Urothelium cell line (cell line): ENCODE results near the gene KRT37.
"Not testable (repeated sequence)": the region's sequence is repeated elsewhere in the genome, so short reads cannot be mapped to it uniquely, and the experiment has no call there.

Source experiments
- DNase-seq: peaks from one replicate; pipeline ENCODE4 v3.0.0; 2011; ENCODE audit warnings: low spot score, mixed read lengths
- FAIRE-seq: peaks from 2 replicates; lab custom pipeline; 2011; peaks lifted over from hg19 to GRCh38; lab: Jason Lieb, UNC

The KRT37 gene

GRCh38 chr17:41437254-41437653, 12.9 kb upstream of the KRT37 start:
- DNase-seq: no peak
- FAIRE-seq: no peak

DNA sequence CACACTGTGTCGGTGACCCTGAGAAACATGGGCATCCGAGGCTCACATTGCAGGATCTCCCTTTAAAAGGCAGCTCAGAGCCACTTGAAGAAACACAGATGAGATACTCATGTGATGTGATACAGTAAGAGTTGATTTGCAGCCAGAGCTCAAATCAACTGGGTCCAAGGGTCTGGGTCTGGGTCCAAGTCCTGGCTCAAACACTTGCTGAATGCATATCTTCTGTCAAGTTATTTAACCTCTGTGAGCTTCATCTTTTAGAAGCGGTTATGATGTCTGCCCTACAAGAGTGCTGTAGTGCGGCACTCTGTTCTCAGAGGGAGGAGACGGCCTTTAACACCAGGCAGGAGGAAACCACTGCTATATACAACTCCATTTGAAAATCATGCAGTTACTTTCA, 10.0 kb upstream of the KRT37 start:
- no peak for DNase-seq
- FAIRE-seq: no peak

GRCh38 chr17:41434005-41434404, 9.6 kb upstream of the KRT37 start:
- DNase-seq (no peak), FAIRE-seq (no peak)

DNA sequence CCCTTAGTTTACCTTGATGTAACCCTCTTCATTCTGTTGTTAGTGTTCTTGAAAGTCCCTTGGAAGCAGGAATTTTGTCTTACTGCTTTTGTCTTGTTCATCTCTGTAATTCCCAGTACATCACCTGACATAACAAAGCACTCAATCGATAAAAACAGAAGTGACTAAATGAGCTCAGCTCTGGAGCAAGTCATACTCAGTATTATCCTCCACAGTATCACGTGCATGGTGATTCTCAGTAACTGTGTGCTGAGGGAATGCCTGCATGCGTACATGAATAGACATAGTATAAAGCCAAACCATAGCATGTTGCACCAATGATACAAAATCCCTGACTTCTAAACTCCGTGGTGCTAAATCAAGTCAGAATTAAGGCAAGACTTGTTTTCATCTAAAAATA, 9.2 kb upstream of the KRT37 start:
- FAIRE-seq: no peak

GRCh38 chr17:41430376-41430775, 6.0 kb upstream of the KRT37 start:
- FAIRE-seq: not testable (repeated sequence)

More for the DNA sequence above, 9.2 kb upstream of the KRT37 start:
- no peak for DNase-seq

GRCh38 chr17:41429667-41430066, 5.3 kb upstream of the KRT37 start:
- no peak for FAIRE-seq

More at GRCh38 chr17:41430376-41430775, 6.0 kb upstream of the KRT37 start:
- not testable (repeated sequence) for DNase-seq

DNA sequence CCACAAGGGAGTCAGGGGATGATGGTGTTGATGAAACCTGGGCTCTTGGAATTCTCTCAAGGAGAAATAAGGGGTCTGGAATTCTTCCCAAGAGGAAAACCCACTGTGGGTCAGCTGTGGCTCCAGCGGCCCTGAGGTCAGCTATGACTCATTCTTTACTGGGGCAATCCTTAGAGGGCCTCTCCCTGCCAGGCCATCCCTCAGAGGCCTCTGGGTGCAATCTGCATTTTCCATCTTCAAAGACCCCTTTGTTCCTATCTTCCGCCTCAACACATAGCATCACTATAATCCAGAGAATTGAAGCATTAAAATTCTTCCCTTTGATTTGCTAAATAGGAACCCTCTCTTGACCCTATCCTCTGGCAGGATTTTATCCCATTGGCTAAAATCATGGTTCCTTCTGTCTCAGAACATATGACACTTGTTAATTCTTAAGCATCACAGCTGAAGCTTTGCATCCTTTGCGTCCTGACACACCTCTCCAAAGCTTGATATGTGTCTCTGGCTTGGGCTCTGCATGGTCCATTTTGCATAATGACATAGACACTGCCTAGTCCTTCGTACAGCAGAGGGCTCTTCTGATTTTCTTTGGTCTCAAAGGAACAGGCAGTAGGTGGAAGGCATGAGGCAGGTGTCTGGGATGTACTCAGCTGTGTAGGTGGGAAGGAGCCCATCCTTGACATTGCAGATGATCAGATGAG, 4.4 kb upstream of the KRT37 start:
- DNase-seq: no peak
- no peak for FAIRE-seq

More at GRCh38 chr17:41429667-41430066, 5.3 kb upstream of the KRT37 start:
- no peak for DNase-seq

GRCh38 chr17:41422586-41422985, 1.8 kb downstream of the KRT37 start:
- not testable (repeated sequence) for FAIRE-seq, DNase-seq

- DNase-seq (no peak), FAIRE-seq (no peak)
These were observed 2.8 kb downstream of the KRT37 start for GRCh38 chr17:41421617-41422016.

- FAIRE-seq (no peak), DNase-seq (no peak)
These were observed 3.3 kb downstream of the KRT37 start for GRCh38 chr17:41421116-41421515.

GRCh38 chr17:41420134-41420533, 4.3 kb downstream of the KRT37 start:
- no peak for FAIRE-seq
- DNase-seq: no peak

DNA sequence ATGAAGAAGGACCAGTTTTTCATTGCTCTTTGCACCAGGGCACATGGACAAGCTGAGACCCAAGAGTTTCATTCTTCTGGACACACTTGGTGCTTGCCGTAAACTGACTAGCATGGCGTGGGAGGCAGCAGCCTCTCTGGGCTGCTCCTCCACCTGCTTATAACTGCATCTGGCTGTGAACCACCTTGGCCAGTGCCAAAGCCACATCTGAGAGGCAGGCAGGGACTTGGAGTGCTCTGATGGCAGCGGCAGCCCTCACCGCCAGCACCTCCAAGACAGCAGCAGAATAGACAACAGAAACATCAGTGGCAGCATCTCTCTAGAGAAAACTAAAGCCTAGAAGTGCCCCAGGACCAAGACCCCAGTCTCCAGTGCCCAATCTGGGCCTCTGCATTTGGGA, 4.7 kb downstream of the KRT37 start:
- FAIRE-seq (no peak), DNase-seq (no peak)

- FAIRE-seq: no peak
- no peak for DNase-seq
These were observed 6.1 kb downstream of the KRT37 start for GRCh38 chr17:41418116-41418860.

GRCh38 chr17:41417576-41418015, 6.8 kb downstream of the KRT37 start:
- DNase-seq (peak; percentile 31), FAIRE-seq (no peak)

DNA sequence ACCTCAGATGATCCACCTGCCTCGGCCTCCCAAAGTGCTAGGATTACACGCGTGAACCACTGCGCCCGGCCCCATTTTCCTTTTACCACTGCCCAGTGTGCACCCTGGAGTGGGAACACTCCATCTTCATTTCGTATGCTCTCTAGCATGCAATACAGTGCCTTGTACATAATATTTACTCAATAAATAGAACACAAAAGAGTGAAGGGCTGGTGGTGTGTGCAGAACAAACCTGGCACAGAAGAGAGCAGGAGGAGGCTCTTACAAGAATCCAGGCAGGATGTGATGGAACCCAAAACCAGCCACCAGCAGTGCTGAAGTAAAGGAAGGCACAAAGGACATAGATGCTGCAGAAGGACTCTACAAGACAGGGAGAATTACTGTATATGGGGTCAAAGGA, 7.3 kb downstream of the KRT37 start:
- DNase-seq: no peak
- no peak for FAIRE-seq

- no peak for DNase-seq
- FAIRE-seq: no peak
These were observed 7.9 kb downstream of the KRT37 start for GRCh38 chr17:41416479-41416878.

GRCh38 chr17:41415833-41416335, 8.5 kb downstream of the KRT37 start:
- DNase-seq (no peak), FAIRE-seq (no peak)

DNA sequence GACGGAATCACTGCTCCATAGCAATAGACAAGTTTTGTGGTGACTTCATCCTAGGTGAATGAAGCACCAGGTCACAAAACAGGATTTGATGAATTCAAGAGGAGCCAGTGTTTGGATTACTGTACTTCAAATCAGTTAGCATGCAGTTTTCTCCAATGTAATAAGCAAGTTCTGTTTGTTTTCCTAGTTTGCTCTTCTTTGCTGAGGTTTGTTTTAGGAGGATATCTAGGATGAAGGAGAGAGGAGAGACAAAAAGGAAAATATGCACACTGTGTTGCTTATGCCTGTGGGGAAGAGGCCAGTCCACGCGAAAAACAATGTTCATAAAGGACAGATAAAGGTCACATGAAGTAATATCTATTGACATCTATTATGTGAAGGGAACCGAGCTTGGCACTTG, 9.0 kb downstream of the KRT37 start:
- FAIRE-seq (peak; percentile 40), DNase-seq (no peak)

- FAIRE-seq (no peak), DNase-seq (no peak)
These were observed 10.4 kb downstream of the KRT37 start for GRCh38 chr17:41413982-41414381.

- DNase-seq (no peak), FAIRE-seq (no peak)
These were observed 10.9 kb downstream of the KRT37 start for GRCh38 chr17:41413353-41413957.

DNA sequence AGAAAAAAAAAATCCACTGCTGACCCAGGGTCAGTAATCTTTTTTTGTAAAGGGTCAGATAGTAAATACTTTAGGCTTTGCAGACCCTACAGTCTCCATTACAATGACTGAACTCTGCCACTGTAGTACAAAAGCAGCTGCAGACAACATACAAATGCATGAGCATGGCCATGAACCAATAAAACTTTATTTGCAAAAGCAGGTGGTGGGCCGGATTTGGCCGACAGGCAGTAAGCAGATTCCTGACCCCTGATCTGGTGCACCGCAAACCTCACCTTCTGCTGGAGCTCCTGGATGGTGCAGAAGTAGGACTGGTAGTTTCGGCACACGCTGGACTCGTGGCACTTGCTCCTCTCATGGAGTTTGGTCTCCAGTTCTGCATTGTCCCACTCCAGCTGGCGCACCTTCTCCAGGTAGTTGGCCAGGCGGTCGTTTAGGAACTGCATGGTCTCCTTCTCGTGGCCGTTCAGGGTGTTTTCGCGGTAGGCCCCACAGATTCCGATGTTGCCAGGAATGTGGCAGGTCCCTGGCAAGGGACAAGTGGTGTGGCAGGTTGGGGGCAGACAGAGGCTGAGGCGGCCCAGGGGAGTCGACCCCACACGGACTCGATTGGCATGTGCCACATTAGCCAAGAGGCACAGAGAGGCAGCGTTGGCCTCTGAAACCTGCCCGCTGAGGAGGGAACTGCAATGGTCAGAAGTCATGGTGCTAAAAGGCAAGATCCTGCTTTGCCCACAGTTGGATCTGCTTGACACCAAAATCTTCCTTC, 13.1 kb downstream of the KRT37 start:
- peak; percentile 50 for FAIRE-seq
- DNase-seq: no peak
